RWPE2 (cell line): ENCODE data around the gene MINAR1.

Experiments used
- ATAC-seq: fragments of 200-7000 bp; cut with Tn5 transposase; 3 replicates; pipeline ENCODE4 v1.9.1; 2021; ENCODE audit warnings: low read depth
- DNase-seq: peaks from one replicate; pipeline ENCODE4 v3.0.0-alpha.2; 2020; ENCODE audit warnings: low spot score
- H3K27ac ChIP-seq: fragments of 450-650 bp; 2 replicates; pipeline ENCODE4 v1.5.1; 2017; ENCODE audit warnings: mild to moderate bottlenecking; ENCODE audit not compliant: poor library complexity, severe bottlenecking
- H3K27me3 ChIP-seq: fragments of 250-450 bp; sonication (Bioruptor Pico); 2 replicates; pipeline ENCODE4 v1.5.1; 2021; ENCODE audit warnings: mild to moderate bottlenecking, moderate library complexity; ENCODE audit not compliant: insufficient read depth, poor library complexity, severe bottlenecking
- H3K36me3 ChIP-seq: fragments of 250-450 bp; sonication (Bioruptor Pico); 2 replicates; pipeline ENCODE4 v1.5.1; 2020; ENCODE audit warnings: low read depth, mild to moderate bottlenecking, moderate library complexity
- H3K4me1 ChIP-seq: fragments of 250-450 bp; sonication (Bioruptor Pico); 2 replicates; pipeline ENCODE4 v1.5.1; 2021; ENCODE audit warnings: mild to moderate bottlenecking, moderate library complexity; ENCODE audit not compliant: insufficient read depth, poor library complexity, severe bottlenecking
- H3K4me3 ChIP-seq: fragments of 250-450 bp; sonication (Bioruptor Pico); 2 replicates; pipeline ENCODE4 v1.5.1; 2021; ENCODE audit warnings: mild to moderate bottlenecking, moderate library complexity; ENCODE audit not compliant: severe bottlenecking
- H3K9me3 ChIP-seq: fragments of 250-450 bp; sonication (Bioruptor Pico); 2 replicates; pipeline ENCODE4 v1.5.1; 2021; ENCODE audit warnings: mild to moderate bottlenecking, moderate library complexity; ENCODE audit not compliant: severe bottlenecking
- CTCF ChIP-seq: fragments of 450-650 bp; IDR thresholded peaks from one replicate; pipeline ENCODE4 v1.5.1; 2017; ENCODE audit warnings: mild to moderate bottlenecking, moderate library complexity; ENCODE audit not compliant: poor library complexity, severe bottlenecking

Gene MINAR1

GRCh38 chr15:79453446-79453845 lies 21.3 kb downstream of the MINAR1 start:
- H3K4me3 ChIP-seq, result no peak overlapping the region
- no peaks in the 10 kb centered on the region for H3K4me1 ChIP-seq
- no peaks in the 10 kb centered on the region for H3K9me3 ChIP-seq
- TF ChIP-seq CTCF, result no peak
- DNase-seq (no peak), ATAC-seq (no peak)
- no peaks in the 10 kb centered on the region for H3K36me3 ChIP-seq
- peaks cover 11% of the 10 kb centered on the region for H3K27me3 ChIP-seq
- H3K27ac ChIP-seq, result no peak overlapping the region

- peaks cover 10% of the 10 kb centered on the region for H3K27me3 ChIP-seq
- TF ChIP-seq CTCF, result no peak
- no peaks in the 10 kb centered on the region for H3K4me1 ChIP-seq
- DNase-seq (no peak), ATAC-seq (no peak)
- no peak overlapping the region for H3K27ac ChIP-seq
- no peak overlapping the region for H3K4me3 ChIP-seq
- H3K36me3 ChIP-seq, result no peaks in the 10 kb centered on the region
- no peaks in the 10 kb centered on the region for H3K9me3 ChIP-seq
Measured at GRCh38 chr15:79454063-79454462, 21.9 kb downstream of the MINAR1 start.

GRCh38 chr15:79455361-79455760 lies 23.2 kb downstream of the MINAR1 start:
- Histone ChIP-seq H3K27me3 (no peaks in the 10 kb centered on the region), H3K27ac (no peak overlapping the region), H3K4me1 (no peaks in the 10 kb centered on the region), H3K4me3 (no peak overlapping the region), H3K36me3 (no peaks in the 10 kb centered on the region), H3K9me3 (no peaks in the 10 kb centered on the region)
- DNase-seq (no peak), ATAC-seq (no peak)
- no peak for TF ChIP-seq CTCF

GRCh38 chr15:79455943-79456342 lies 23.8 kb downstream of the MINAR1 start:
- H3K4me1 ChIP-seq, result no peaks in the 10 kb centered on the region
- no peak for ATAC-seq
- no peak for TF ChIP-seq CTCF
- no peak overlapping the region for H3K4me3 ChIP-seq
- no peaks in the 10 kb centered on the region for H3K27me3 ChIP-seq
- no peak overlapping the region for H3K27ac ChIP-seq
- no peaks in the 10 kb centered on the region for H3K36me3 ChIP-seq
- DNase-seq, result no peak
- no peaks in the 10 kb centered on the region for H3K9me3 ChIP-seq

GRCh38 chr15:79458491-79458890 lies 26.4 kb downstream of the MINAR1 start:
- no peak for ATAC-seq
- no peak for DNase-seq
- Histone ChIP-seq H3K4me1 (no peaks in the 10 kb centered on the region), H3K36me3 (no peaks in the 10 kb centered on the region), H3K27me3 (peaks cover 12% of the 10 kb centered on the region), H3K27ac (no peak overlapping the region), H3K9me3 (no peaks in the 10 kb centered on the region), H3K4me3 (no peak overlapping the region)
- no peak for TF ChIP-seq CTCF
